HG03066 (cell line): Measurements from ENCODE around the gene FREM1.
A peak's percentile ranks its signal among the peaks of the same experiment; 100 is the strongest.

ENCODE experiments used
- ATAC-seq: cut with Tn5 transposase; IDR thresholded peaks from one replicate; pipeline ENCODE4 v1.9.1; 2021; ENCODE audit warnings: low read depth; ENCODE audit not compliant: unreplicated experiment

Gene FREM1

DNA sequence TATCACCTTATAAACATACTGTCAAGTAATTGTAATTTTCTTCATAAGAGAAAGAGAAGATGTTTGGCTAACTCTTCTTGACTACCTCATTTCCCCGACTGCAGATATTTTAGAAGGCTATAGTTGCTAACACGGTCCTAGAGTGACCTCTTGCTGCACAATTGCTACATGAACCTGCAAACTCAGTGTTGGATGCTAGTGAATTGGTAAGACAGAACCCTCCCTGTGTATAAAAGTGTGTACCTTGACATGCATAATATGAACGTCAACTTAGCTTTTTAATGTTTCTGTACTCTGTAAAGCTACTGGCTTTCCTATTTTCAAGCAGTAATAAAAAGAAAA, 141.0 kb downstream of the FREM1 start:
- no peak for ATAC-seq

GRCh38 chr9:14768405-14769229, 141.6 kb downstream of the FREM1 start:
- ATAC-seq = no peak

GRCh38 chr9:14766299-14766698, 143.9 kb downstream of the FREM1 start:
- no peak for ATAC-seq

DNA sequence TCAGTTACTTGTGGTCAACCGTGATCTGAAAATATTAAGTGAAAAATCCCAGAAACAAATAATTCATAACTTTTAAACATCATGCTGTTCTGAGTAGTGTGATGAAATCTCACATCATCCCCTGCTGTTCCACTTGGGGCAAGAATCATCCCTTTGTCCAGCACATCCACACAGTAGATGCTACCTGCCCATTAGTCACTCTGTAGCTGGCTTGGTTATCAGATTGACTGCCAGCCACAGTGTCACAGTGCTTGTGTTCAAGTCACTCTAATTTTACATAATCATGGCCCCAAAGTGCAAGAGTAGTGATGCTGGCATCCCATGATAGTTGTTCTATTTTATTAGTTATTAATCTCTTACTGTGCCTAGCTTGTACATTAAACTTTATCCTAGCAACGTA, 148.6 kb downstream of the FREM1 start:
- no peak for ATAC-seq

GRCh38 chr9:14760060-14760459, 150.2 kb downstream of the FREM1 start:
- no peak for ATAC-seq

DNA sequence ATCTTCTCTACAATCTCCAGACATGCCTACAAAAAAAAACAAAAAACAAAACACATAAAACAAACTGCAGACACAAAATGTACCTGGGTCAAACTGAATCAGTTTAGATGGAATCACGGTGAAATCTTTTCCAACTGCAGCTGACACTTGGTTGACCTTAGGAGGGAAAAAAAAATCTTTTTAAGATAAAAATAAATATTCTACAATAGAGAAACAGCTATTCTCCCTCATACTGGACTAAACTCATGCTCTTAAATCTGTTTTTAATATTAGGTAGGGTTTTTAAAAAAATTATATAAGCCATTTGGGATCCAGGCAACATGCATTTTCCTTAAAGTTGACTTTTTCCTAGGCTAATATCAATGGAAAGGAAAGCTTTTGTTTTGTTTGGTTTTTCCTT, 153.9 kb downstream of the FREM1 start:
- no peak for ATAC-seq

DNA sequence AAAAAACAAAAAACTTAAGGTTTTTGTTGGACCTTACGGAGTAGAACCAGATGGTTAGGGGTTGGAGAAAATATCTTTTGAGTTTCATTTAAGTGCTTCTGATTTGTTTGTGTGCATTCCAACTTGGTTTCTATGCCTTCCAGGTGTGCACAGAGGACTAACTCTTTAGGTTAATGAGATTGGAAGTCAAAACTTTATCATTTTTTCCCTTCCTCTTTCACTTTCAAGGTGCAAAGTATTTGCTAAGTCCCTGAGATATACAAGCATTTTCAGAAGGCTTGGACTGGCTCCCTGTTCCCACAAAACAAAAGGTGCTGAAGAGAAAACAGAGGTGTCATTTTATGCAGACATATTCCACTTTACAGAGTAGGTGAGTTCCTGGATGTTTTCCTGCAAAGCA, 157.4 kb downstream of the FREM1 start:
- no peak for ATAC-seq

GRCh38 chr9:14752271-14752670, 158.0 kb downstream of the FREM1 start:
- ATAC-seq = no peak

GRCh38 chr9:14750821-14751220, 159.4 kb downstream of the FREM1 start:
- ATAC-seq = no peak

DNA sequence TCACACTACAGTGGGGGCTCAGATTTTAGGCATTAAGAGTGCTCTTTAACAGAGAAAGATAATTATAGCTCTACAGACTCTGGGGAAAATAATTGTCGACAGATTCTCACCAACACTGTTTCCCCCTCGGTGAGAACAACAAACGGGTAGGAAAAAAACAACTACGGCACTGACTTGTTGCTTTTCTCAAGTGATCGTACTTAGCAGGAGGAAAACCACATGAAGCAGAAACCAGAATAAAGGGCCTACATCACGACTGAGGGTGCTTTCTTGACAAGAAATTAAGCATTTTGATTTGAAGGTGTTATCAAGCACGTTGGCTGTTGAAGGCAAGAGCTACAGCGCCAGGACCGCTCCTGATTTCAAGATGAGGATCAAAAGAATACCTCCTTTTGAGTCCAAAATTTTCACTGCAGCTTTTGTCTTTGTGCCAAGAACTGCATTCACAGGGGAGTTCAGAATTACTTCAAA, 160.5 kb downstream of the FREM1 start:
- ATAC-seq = no peak

DNA sequence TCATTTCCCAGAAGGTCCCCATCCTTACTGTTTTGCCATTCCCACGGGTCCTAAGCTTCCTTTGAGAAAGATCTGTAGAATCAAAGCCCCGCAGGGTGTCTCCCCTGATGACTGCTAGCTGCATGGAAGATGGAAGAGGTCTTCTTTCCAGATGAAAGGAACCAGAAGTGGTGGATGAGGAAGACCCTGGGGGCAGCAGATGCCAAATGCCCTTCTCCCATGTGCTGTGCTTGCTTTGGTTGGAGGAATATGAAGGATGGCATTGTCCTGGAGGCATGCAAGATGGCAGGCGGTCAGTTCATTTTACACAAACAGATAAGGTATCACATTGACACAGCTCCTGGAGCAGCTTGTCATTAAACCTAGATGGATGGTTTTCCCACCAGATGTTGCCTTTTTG, 161.9 kb downstream of the FREM1 start:
- no peak for ATAC-seq

- ATAC-seq = no peak
These were observed 163.1 kb downstream of the FREM1 start for GRCh38 chr9:14747111-14747510.

GRCh38 chr9:14746626-14747025, 163.6 kb downstream of the FREM1 start:
- no peak for ATAC-seq

DNA sequence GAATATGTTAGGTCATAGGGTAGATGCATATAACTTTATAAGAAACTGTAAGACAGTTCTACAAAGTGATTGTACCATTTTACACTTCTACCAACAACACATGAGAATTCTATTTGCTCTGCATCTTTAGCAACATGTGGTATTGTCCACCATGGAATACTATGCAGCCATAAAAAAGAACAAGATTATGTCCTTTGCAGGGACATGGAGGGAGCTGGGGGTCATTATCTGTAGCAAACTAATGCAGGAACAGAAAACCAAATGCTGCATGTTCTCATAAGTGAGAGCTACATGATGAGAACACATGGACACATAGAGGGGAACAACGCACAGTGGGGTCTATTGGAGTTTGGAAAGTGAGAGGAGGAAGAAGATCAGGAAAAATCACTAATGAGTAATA, 165.5 kb downstream of the FREM1 start:
- ATAC-seq = no peak

GRCh38 chr9:14741369-14741768, 168.9 kb downstream of the FREM1 start:
- peak; percentile 83 for ATAC-seq

DNA sequence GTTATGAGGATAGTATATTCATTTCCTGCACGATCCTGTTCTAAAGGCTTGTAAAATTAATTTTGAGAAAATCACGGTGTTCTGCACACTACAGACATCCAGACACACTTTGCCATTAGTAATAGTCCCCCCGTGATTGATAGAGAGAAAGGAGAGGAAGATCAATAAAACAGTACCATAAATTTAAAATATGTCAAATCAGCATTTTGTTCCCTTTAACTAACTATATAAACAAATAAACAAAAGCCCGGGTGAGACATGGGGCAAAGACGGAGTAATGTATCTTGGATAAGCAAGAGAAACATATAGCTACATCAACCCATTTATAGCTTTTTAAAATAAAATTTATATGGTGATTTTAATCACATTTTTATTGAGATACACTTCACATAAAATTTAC, 177.1 kb downstream of the FREM1 start:
- no peak for ATAC-seq

GRCh38 chr9:14731294-14731981, 178.8 kb downstream of the FREM1 start:
- ATAC-seq = no peak

DNA sequence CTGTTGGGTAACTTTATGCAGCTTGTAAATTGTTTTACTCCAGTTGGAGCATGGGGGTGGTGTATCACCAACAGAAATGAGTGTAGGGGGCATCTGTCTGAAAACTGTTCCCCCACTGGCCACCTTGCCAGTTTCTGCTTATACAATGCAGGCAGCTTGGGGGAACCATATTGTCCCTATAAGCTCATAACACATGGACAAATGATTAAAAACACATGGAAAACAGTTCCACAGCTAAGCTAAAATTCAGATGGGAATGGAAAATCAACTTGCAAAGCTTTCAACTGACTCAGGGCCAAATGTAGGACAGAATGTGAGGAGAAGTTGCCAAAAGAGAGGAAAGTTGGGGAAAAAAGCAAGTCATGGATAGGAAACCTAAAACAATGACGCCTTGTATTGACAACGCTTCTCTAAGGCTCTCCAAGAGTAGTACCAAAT, 179.7 kb downstream of the FREM1 start:
- ATAC-seq = no peak

GRCh38 chr9:14723301-14723700, 186.9 kb downstream of the FREM1 start:
- ATAC-seq = no peak

DNA sequence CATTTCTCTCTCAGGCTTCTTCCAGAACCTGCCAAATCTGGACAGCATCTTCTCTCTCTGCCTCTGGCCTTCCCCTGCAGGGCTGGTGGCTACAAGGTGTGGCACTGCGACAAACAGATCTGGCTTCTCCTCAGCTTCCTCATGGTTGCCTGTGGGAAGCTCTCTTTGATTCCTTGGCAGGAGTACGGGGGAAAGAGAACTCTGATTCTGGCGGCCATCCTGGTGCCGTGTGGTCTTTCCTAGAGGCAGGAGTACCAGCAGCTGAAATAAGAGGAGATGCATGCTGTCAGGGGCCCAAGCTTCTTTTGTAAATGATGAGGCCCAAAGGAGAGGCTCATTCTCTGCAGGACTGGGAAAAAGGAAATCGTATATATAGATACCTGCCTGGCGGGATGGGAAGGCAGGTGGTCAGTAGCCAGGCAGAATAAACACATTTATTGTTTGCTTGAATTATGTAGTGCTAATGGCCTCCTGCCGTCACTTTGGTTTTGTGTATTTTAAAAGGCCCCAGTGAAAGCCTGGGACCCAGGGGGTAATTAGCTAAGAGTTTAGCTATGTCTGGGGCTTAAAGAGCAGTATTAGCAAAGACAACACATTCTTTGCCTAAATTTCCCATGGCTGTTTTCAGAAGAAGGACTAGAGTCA, 187.7 kb downstream of the FREM1 start, which contains the start of gene CER1:
Gene CER1, minus strand, starts transcription at position 343 of the 645 bp plus-strand sequence. Its CDS starts 61 bp downstream, at position 282.
- no peak for ATAC-seq

DNA sequence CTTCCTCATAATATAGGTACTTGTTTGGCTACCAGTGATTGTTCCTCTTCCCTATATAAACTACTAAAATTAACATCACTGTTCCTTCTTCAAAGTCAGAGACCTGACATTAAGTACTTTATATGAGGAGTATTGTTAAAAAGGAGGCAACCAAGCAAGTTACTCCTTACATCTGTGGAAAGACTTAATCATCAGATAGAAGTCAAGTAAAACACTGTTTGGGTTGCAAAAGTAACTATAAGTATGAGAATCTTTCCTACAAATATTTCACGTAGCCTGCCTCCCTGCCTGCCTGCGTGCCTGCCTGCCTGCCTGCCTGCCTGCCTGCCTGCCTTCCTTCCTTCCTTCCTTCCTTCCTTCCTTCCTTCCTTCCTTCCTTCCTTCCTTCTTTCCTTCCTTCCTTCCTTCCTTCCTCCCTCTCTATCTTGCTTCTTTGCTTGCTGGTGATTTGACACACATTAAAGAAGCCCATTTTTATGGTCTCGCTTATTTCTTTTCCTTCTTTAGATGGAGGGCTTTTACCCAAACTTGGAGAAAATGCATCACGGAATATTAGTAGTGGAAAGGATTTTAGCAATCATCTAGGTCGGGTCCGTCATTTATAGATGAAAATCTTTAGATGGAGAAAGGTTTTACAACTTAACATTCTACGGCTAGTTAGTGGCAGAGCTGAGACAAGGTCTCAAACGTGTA, 190.9 kb downstream of the FREM1 start:
- ATAC-seq = no peak
